GM12878 (cell line): Measurements from ENCODE around the gene ELAVL3. TPM values are rescaled to one million over a fixed set of nuclear protein-coding genes. Genes with fewer than 3 reads are reported as not detected.

Experiments
- ATAC-seq: fragments of 200-7000 bp; cut with Tn5 transposase; 3 replicates; pipeline ENCODE4 v1.9.1; 2020; ENCODE audit warnings: mild to moderate bottlenecking, moderate library complexity
- BruUV-seq: library from RNA; stranded (reverse); fragments of 400-500 nt; replicated peaks from 2 replicates; lab custom pipeline; 2021; lab: Mats Ljungman, UMichigan
- CTCF ChIA-PET: fragments of 300-600 bp; sonication (Branson Sonifier 250); formaldehyde crosslinking; extraction: SDS; loops from one replicate; lab custom pipeline; 2021; ENCODE audit warnings: inconsistent platforms; lab: Yijun Ruan, JAX
- POLR2A ChIA-PET: fragments of 350-600 bp; formaldehyde crosslinking; extraction: SDS; loops from one replicate; lab custom pipeline; 2021; ENCODE audit warnings: inconsistent platforms; lab: Charles Lee
- RAD21 ChIA-PET: fragments of 300-600 bp; sonication (Branson Sonifier 250); formaldehyde crosslinking; loops from one replicate; lab custom pipeline; 2023; ENCODE audit warnings: antibody characterized with exemption; ENCODE audit not compliant: unreplicated experiment; lab: Charles Lee
- SMC1A ChIA-PET: fragments of 300-600 bp; sonication (Branson Sonifier 250); formaldehyde crosslinking; loops from one replicate; lab custom pipeline; 2023; ENCODE audit not compliant: unreplicated experiment, uncharacterized antibody; lab: Charles Lee
- DNase-seq: peaks from one replicate; pipeline ENCODE4 v3.0.0-alpha.2; 2011; ENCODE audit warnings: low read depth, low spot score
- FAIRE-seq: peaks from 3 replicates; lab custom pipeline; 2011; peaks lifted over from hg19 to GRCh38; lab: Jason Lieb, UNC
- H2AFZ ChIP-seq: 2 replicates; pipeline ENCODE4 v1.6.0; 2011; ENCODE audit warnings: low read depth, low read length, control low read depth; ENCODE audit not compliant: control insufficient read depth
- H3K27ac ChIP-seq: 2 replicates; pipeline ENCODE4 v1.5.1; 2011; ENCODE audit warnings: control low read depth; ENCODE audit not compliant: control insufficient read depth, insufficient read depth
- H3K27me3 ChIP-seq, 2 experiments: replicated peaks in 1 of 2; 2 replicates each; pipeline versions ENCODE4 v1.6.0 to v1.6.1; 2011; ENCODE audit warnings: low read length in 1 of 2; ENCODE audit not compliant: control insufficient read depth in 2 of 2, insufficient read depth in 2 of 2
- H3K36me3 ChIP-seq, 2 experiments: 2 replicates each; pipeline ENCODE4 v1.5.1; 2011; ENCODE audit warnings: low read length in 1 of 2; ENCODE audit not compliant: control insufficient read depth in 2 of 2, insufficient read depth in 2 of 2
- H3K4me1 ChIP-seq: 2 replicates; pipeline ENCODE4 v1.6.1; 2011; ENCODE audit warnings: mild to moderate bottlenecking, low read length, moderate library complexity, mixed read lengths; ENCODE audit not compliant: control insufficient read depth, insufficient read depth
- H3K4me2 ChIP-seq: 2 replicates; pipeline ENCODE4 v1.6.0; 2011; ENCODE audit warnings: control low read depth; ENCODE audit not compliant: control insufficient read depth, insufficient read depth
- H3K4me3 ChIP-seq: fragments of 200-600 bp; sonication (generic); 2 replicates; pipeline ENCODE4 v1.5.1; 2016
- H3K79me2 ChIP-seq: 2 replicates; pipeline ENCODE4 v1.6.0; 2011; ENCODE audit warnings: low read length; ENCODE audit not compliant: control insufficient read depth, insufficient read depth
- H3K9ac ChIP-seq: 2 replicates; pipeline ENCODE4 v1.8.0; 2011; ENCODE audit warnings: low read length, control low read depth, mixed read lengths; ENCODE audit not compliant: control insufficient read depth, insufficient read depth
- H3K9me3 ChIP-seq: replicated peaks from 3 replicates; pipeline ENCODE4 v1.5.1; 2011; ENCODE audit warnings: mild to moderate bottlenecking, low read length; ENCODE audit not compliant: control insufficient read depth, insufficient read depth
- H4K20me1 ChIP-seq: 2 replicates; pipeline ENCODE4 v1.6.0; 2011; ENCODE audit not compliant: control insufficient read depth, insufficient read depth
- ETV6 ChIP-seq, 2 experiments: fragments of 450-650 bp in 1 of 2; IDR thresholded peaks in 1 of 2; conservative IDR thresholded peaks in 1 of 2; 2 replicates each; pipeline ENCODE4 v1.6.1; 2014; ENCODE audit warnings: antibody characterized with exemption in 1 of 2, borderline replicate concordance in 1 of 2, low read depth in 1 of 2, mild to moderate bottlenecking in 1 of 2, moderate library complexity in 1 of 2
- FOXM1 ChIP-seq: IDR thresholded peaks from 2 replicates; pipeline ENCODE4 v1.6.1; 2012; ENCODE audit warnings: low read depth, mild to moderate bottlenecking, inconsistent platforms, low read length, moderate library complexity
- KAT2A ChIP-seq: conservative IDR thresholded peaks from 2 replicates; pipeline ENCODE4 v1.6.1; 2011; ENCODE audit warnings: low read depth, low read length; ENCODE audit not compliant: control insufficient read depth
- KDM1A ChIP-seq: fragments of 200-600 bp; sonication (generic); IDR thresholded peaks from 2 replicates; pipeline ENCODE4 v1.6.1; 2016; ENCODE audit warnings: borderline replicate concordance
- MEF2A ChIP-seq: IDR thresholded peaks from 2 replicates; pipeline ENCODE4 v1.6.1; 2011; ENCODE audit warnings: low read depth, mild to moderate bottlenecking, low read length, moderate library complexity; ENCODE audit not compliant: insufficient read depth
- MTA2 ChIP-seq: fragments of 450-650 bp; IDR thresholded peaks from 2 replicates; pipeline ENCODE4 v1.6.1; 2016; ENCODE audit warnings: low read depth, mild to moderate bottlenecking, moderate library complexity
- PAX8 ChIP-seq: fragments of 450-650 bp; IDR thresholded peaks from 2 replicates; pipeline ENCODE4 v1.6.1; 2017; ENCODE audit warnings: mild to moderate bottlenecking, moderate library complexity
- TAF1 ChIP-seq: IDR thresholded peaks from 2 replicates; pipeline ENCODE4 v1.6.1; 2011; ENCODE audit warnings: mild to moderate bottlenecking, low read depth, low read length, borderline replicate concordance
- TBL1XR1 ChIP-seq: IDR thresholded peaks from 2 replicates; pipeline ENCODE4 v1.6.1; 2012; ENCODE audit warnings: low read depth, low read length, improper control_type of control experiment
- ZNF274 ChIP-seq: IDR thresholded peaks from one replicate; pipeline ENCODE4 v1.8.0; 2011; ENCODE audit not compliant: insufficient read length, insufficient read depth
- WGBS: methylation state at CpG from one replicate; pipeline ENCODE4 v1.1.6; 2016; ENCODE audit warnings: low lambda C conversion rate; ENCODE audit not compliant: insufficient replicate concordance, insufficient coverage; ENCODE audit errors: missing lambda C conversion rate; 5-methylcytosine and 5-hydroxymethylcytosine counted together
- in situ Hi-C: fragments of 300-500 bp; cut with MboI; formaldehyde crosslinking; loops from 9 replicates; pipeline ENCODE4 v1.14.3; 2018; ENCODE audit warnings: mixed read lengths
- intact Hi-C: fragments of 100-400 bp; cut with micrococcal nuclease; formaldehyde crosslinking; loops from one replicate; pipeline ENCODE4 v1.14.2; 2022; ENCODE audit not compliant: unreplicated experiment
- polyA plus RNA-seq, 11 experiments: library from polyadenylated mRNA; depleted of rRNA in 4 of 11; unstranded in 6 of 11; stranded (reverse) in 5 of 11; fragments of >200 nt; fragmentation: Nextera tagmentation in 4 of 11; fragmentation: Illumina TruSeq in 1 of 11; extraction: Ambion mirVana in 4 of 11; extraction: Trizol in 1 of 11; gene quantifications; 1 replicate in 1 of 11; 2 replicates in 10 of 11; pipeline versions ENCODE4 v1.2.1 to v1.2.3, GENCODE V29; 2011 to 2016; ENCODE audit warnings: inconsistent platforms in 2 of 11, missing spikeins in 2 of 11, low read depth in 1 of 11
- total RNA-seq, 4 experiments: library from RNA; depleted of rRNA in 3 of 4; stranded (reverse); fragments of >200 nt in 3 of 4; fragmentation: Illumina TruSeq in 1 of 4; extraction: Trizol in 1 of 4; gene quantifications; 2 replicates each; pipeline versions ENCODE4 v1.2.1 to v1.2.3, GENCODE V29; 2013 to 2021
- TF ChIP-seq, protein P1 (sequence below): IDR thresholded peaks from 2 replicates; pipeline ENCODE4 v1.6.1; 2012; ENCODE audit warnings: low read length, inconsistent platforms
- TF ChIP-seq, protein P2 (sequence below), 3 experiments: IDR thresholded peaks in 2 of 3; conservative IDR thresholded peaks in 1 of 3; 2 replicates each; pipeline ENCODE4 v1.5.1; 2011; ENCODE audit warnings: low read depth in 3 of 3, low read length in 3 of 3, mild to moderate bottlenecking in 3 of 3, control low read depth in 2 of 3, moderate library complexity in 2 of 3, inconsistent platforms in 1 of 3, mixed read lengths in 1 of 3; ENCODE audit not compliant: control insufficient read depth in 2 of 3, insufficient read depth in 1 of 3; ENCODE audit errors: extremely low read depth in 1 of 3
- TF ChIP-seq, protein P3 (sequence below): IDR thresholded peaks from 2 replicates; pipeline ENCODE4 v1.6.1; 2011; ENCODE audit warnings: low read depth, low read length, improper control_type of control experiment, borderline replicate concordance
- TF ChIP-seq, protein P4 (sequence below): fragments of 450-650 bp; IDR thresholded peaks from 2 replicates; pipeline ENCODE4 v1.6.1; 2018; ENCODE audit warnings: borderline replicate concordance, mild to moderate bottlenecking; ENCODE audit not compliant: partially characterized antibody

ELAVL3 gene
- total and polyA plus RNA-seq, 10 of the 15 experiments (the other 5 are each of a cell fraction or from before 2014, with no cell fraction given): under 0.01 to 0.05 (median 0.01) TPM; not detected in 7

DNA sequence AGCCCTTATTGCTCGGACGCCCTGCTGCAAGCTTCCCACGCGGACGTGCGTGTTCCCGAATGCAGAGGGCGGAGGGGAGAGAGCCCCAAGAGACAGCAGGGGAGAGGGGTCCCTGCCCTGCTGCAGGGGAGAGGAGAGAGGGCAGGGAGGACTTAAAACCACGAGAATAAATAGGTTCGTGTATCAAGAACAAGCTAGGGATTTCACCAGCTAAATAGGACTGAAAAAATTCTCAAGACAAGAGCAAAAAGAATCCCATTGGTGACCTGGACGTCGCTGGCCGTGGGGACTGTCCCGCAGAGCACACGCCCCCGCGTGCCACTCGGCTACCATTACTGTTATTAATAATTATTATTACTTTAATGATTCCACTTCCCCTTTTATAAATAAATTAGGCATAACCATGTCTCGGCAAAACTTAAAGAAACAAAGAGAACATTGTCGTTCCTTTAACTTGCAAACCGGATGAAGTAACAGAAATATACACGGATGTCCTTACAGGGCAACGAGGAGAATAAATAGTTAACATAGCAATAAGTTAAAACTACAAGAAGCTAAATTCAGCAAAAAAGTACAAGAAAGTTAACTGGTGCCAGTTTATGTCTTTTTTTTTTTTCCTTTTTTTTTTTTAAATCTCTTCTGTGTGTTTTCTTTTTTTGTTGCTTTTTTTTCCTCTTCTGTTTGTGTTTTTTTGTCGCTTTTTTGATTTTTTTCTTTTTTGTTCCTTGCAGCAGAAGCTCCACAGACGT lies 28.8 kb downstream of the ELAVL3 start:
- DNase-seq: no peak
- no peak overlapping the region; the same call in 1 of the 2 replicates for H3K4me3 ChIP-seq
- ChIA-PET SMC1A (interaction anchor here (0.6 to 1.6 kb wide), 10 partner anchors 16 to 392 kb away, joined by 3 to 7 read pairs (median 5); partner anchors contain the start of genes ECSIT and SWSAP1), RAD21 (interaction anchor here (0.6 to 2.2 kb wide), 10 partner anchors 17 to 129 kb away, joined by 3 to 19 read pairs (median 3); partner anchors contain the start of genes EPOR and PRKCSH), POLR2A (interaction anchor here (0.5 to 1.7 kb wide), 13 partner anchors 8 to 564 kb away, joined by 3 to 9 read pairs (median 4); partner anchors contain the start of genes ODAD3 and PRKCSH), CTCF (interaction anchor here (0.6 to 1.8 kb wide), 17 partner anchors 9 to 468 kb away, joined by 3 to 14 read pairs (median 4); partner anchors contain the start of genes ODAD3, PRKCSH and SWSAP1)
- peak overlapping the region; percentile 17; the same call in 1 of the 2 replicates for H3K4me2 ChIP-seq
- 0 out of 2 replicates have a peak, but pooled peaks cover 4% of the 10 kb centered on the region for H3K4me1 ChIP-seq
- in situ Hi-C loops: no loop called here
- no peak overlapping the region for H3K9ac ChIP-seq
- no peaks in the 10 kb centered on the region for H3K9me3 ChIP-seq
- peak; percentile 62 for FAIRE-seq
- no peaks in the 10 kb centered on the region for H3K27me3 ChIP-seq
- ATAC-seq: peak; percentile 66
- H3K36me3 ChIP-seq: peaks cover 0 to 11% of the 10 kb centered on the region in 2 experiments; a peak in 2 of 4 replicates
- H3K27ac ChIP-seq: no peak overlapping the region
- H3K79me2 ChIP-seq: no peaks in the 10 kb centered on the region
- intact Hi-C loops: no loop called here
- BruUV-seq: no TSS peak
- 1% methylated on average over 18 of the region's 25 CpGs for WGBS
- H4K20me1 ChIP-seq: no peaks in the 10 kb centered on the region
- H2AFZ ChIP-seq: no peak overlapping the region
- TF ChIP-seq MTA2 (peak; percentile 90), ZNF274 (no peak), TBL1XR1 (no peak), KAT2A (no peak), FOXM1 (peak; percentile 60; the same call in 1 of the 2 replicates), MEF2A (0 out of 2 replicates have a peak, but pooled peaks have one; percentile 36), PAX8 (no peak), ETV6 (conservative IDR thresholded peaks at IDR 0.05 in 1 of 2, IDR thresholded peaks at IDR 0.05 in 1 of 2; ENCODE audit: borderline replicate concordance in 1 of 2, low read depth in 1 of 2) (no peak), TAF1 (no peak), KDM1A (no peak)
- TF ChIP-seq, protein P1, sequence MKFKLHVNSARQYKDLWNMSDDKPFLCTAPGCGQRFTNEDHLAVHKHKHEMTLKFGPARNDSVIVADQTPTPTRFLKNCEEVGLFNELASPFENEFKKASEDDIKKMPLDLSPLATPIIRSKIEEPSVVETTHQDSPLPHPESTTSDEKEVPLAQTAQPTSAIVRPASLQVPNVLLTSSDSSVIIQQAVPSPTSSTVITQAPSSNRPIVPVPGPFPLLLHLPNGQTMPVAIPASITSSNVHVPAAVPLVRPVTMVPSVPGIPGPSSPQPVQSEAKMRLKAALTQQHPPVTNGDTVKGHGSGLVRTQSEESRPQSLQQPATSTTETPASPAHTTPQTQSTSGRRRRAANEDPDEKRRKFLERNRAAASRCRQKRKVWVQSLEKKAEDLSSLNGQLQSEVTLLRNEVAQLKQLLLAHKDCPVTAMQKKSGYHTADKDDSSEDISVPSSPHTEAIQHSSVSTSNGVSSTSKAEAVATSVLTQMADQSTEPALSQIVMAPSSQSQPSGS: no peak
- TF ChIP-seq, protein P2, sequence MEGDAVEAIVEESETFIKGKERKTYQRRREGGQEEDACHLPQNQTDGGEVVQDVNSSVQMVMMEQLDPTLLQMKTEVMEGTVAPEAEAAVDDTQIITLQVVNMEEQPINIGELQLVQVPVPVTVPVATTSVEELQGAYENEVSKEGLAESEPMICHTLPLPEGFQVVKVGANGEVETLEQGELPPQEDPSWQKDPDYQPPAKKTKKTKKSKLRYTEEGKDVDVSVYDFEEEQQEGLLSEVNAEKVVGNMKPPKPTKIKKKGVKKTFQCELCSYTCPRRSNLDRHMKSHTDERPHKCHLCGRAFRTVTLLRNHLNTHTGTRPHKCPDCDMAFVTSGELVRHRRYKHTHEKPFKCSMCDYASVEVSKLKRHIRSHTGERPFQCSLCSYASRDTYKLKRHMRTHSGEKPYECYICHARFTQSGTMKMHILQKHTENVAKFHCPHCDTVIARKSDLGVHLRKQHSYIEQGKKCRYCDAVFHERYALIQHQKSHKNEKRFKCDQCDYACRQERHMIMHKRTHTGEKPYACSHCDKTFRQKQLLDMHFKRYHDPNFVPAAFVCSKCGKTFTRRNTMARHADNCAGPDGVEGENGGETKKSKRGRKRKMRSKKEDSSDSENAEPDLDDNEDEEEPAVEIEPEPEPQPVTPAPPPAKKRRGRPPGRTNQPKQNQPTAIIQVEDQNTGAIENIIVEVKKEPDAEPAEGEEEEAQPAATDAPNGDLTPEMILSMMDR (IDR thresholded peaks at IDR 0.05 in 2 of 3, conservative IDR thresholded peaks at IDR 0.05 in 1 of 3; ENCODE audit: control insufficient read depth in 2 of 3, extremely low read depth in 1 of 3, insufficient read depth in 1 of 3, low read depth in 3 of 3, low read length in 3 of 3): no peak
- TF ChIP-seq, protein P3, sequence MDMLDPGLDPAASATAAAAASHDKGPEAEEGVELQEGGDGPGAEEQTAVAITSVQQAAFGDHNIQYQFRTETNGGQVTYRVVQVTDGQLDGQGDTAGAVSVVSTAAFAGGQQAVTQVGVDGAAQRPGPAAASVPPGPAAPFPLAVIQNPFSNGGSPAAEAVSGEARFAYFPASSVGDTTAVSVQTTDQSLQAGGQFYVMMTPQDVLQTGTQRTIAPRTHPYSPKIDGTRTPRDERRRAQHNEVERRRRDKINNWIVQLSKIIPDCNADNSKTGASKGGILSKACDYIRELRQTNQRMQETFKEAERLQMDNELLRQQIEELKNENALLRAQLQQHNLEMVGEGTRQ: no peak
- TF ChIP-seq, protein P4, sequence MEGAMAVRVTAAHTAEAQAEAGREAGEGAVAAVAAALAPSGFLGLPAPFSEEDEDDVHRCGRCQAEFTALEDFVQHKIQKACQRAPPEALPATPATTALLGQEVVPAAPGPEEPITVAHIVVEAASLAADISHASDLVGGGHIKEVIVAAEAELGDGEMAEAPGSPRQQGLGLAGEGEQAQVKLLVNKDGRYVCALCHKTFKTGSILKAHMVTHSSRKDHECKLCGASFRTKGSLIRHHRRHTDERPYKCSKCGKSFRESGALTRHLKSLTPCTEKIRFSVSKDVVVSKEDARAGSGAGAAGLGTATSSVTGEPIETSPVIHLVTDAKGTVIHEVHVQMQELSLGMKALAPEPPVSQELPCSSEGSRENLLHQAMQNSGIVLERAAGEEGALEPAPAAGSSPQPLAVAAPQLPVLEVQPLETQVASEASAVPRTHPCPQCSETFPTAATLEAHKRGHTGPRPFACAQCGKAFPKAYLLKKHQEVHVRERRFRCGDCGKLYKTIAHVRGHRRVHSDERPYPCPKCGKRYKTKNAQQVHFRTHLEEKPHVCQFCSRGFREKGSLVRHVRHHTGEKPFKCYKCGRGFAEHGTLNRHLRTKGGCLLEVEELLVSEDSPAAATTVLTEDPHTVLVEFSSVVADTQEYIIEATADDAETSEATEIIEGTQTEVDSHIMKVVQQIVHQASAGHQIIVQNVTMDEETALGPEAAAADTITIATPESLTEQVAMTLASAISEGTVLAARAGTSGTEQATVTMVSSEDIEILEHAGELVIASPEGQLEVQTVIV: no peak
